Measurements from ENCODE around the gene ATPAF1. TPM values are rescaled to one million over a fixed set of nuclear protein-coding genes. Genes with fewer than 3 reads are reported as not detected.

Gene ATPAF1
- total RNA-seq, 1 donor, result 53.6 TPM

GRCh38 chr1:46607345-46608130, 60.6 kb downstream of the ATPAF1 start:
- Histone ChIP-seq H2AFZ (ENCODE audit: low read length) (no peak overlapping the region), H3K27ac (ENCODE audit: low read depth, low read length) (no peak overlapping the region), H3K27me3 (ENCODE audit: insufficient read depth, low read length) (no peaks in the 10 kb centered on the region), H3K4me3 (ENCODE audit: insufficient read depth, low read length) (no peak overlapping the region), H3K36me3 (ENCODE audit: insufficient read depth, low read length) (peaks cover 30% of the 10 kb centered on the region), H3K9me3 (ENCODE audit: low read depth, low read length) (no peaks in the 10 kb centered on the region), H3K79me2 (ENCODE audit: insufficient read depth, low read length) (peaks cover 22% of the 10 kb centered on the region), H3K4me2 (ENCODE audit: insufficient read depth, low read length) (no peak overlapping the region), H3K4me1 (ENCODE audit: insufficient read depth, low read length) (peaks cover 11% of the 10 kb centered on the region), H4K20me1 (ENCODE audit: insufficient read depth, low read length) (no peaks in the 10 kb centered on the region)
- no peak for DNase-seq (ENCODE audit: insufficient read length, low spot score, missing footprints)
- no peak for TF ChIP-seq CTCF (IDR thresholded peaks at IDR 0.05; ENCODE audit: extremely low read depth, low read depth, low read length)

- no peak for DNase-seq (ENCODE audit: insufficient read length, low spot score, missing footprints)
- Histone ChIP-seq H3K4me2 (ENCODE audit: insufficient read depth, low read length) (no peak overlapping the region), H4K20me1 (ENCODE audit: insufficient read depth, low read length) (no peaks in the 10 kb centered on the region), H3K27me3 (ENCODE audit: insufficient read depth, low read length) (no peaks in the 10 kb centered on the region), H3K79me2 (ENCODE audit: insufficient read depth, low read length) (peaks cover 20% of the 10 kb centered on the region), H3K4me3 (ENCODE audit: insufficient read depth, low read length) (no peak overlapping the region), H3K27ac (ENCODE audit: low read depth, low read length) (no peak overlapping the region), H3K36me3 (ENCODE audit: insufficient read depth, low read length) (peaks cover 29% of the 10 kb centered on the region), H2AFZ (ENCODE audit: low read length) (no peak overlapping the region), H3K4me1 (ENCODE audit: insufficient read depth, low read length) (peaks cover 6% of the 10 kb centered on the region), H3K9me3 (ENCODE audit: low read depth, low read length) (no peaks in the 10 kb centered on the region)
- no peak for TF ChIP-seq CTCF (IDR thresholded peaks at IDR 0.05; ENCODE audit: extremely low read depth, low read depth, low read length)
Observed at GRCh38 chr1:46606255-46606965, 61.8 kb downstream of the ATPAF1 start.

- H3K79me2 ChIP-seq (ENCODE audit: insufficient read depth, low read length), result peaks cover 17% of the 10 kb centered on the region
- peaks cover 24% of the 10 kb centered on the region for H3K36me3 ChIP-seq (ENCODE audit: insufficient read depth, low read length)
- no peak overlapping the region for H2AFZ ChIP-seq (ENCODE audit: low read length)
- no peaks in the 10 kb centered on the region for H3K27me3 ChIP-seq (ENCODE audit: insufficient read depth, low read length)
- H4K20me1 ChIP-seq (ENCODE audit: insufficient read depth, low read length), result no peaks in the 10 kb centered on the region
- no peak overlapping the region for H3K27ac ChIP-seq (ENCODE audit: low read depth, low read length)
- no peak for TF ChIP-seq CTCF (IDR thresholded peaks at IDR 0.05; ENCODE audit: extremely low read depth, low read depth, low read length)
- no peak overlapping the region for H3K4me3 ChIP-seq (ENCODE audit: insufficient read depth, low read length)
- H3K4me2 ChIP-seq (ENCODE audit: insufficient read depth, low read length), result no peak overlapping the region
- peaks cover 6% of the 10 kb centered on the region for H3K4me1 ChIP-seq (ENCODE audit: insufficient read depth, low read length)
- no peaks in the 10 kb centered on the region for H3K9me3 ChIP-seq (ENCODE audit: low read depth, low read length)
- no peak for DNase-seq (ENCODE audit: insufficient read length, low spot score, missing footprints)
Observed at GRCh38 chr1:46605232-46605631, 62.9 kb downstream of the ATPAF1 start.
